Naive thymus-derived CD8-positive, alpha-beta T cell (primary cell): Measurements from ENCODE around the gene SPINK8. TPM values are rescaled to one million over a fixed set of nuclear protein-coding genes. Genes with fewer than 3 reads are reported as not detected.
"Not testable (repeated sequence)": the region's sequence is repeated elsewhere in the genome, so short reads cannot be mapped to it uniquely, and the experiment has no call there.

Experiments used
- ATAC-seq, 2 donors: fragments of 150-1000 bp; cut with Tn5 transposase in 1 of 2; sonication (Bioruptor Pico), chemical (Tn5 transposase) in 1 of 2; 1 replicate in 1 of 2; 2 replicates in 1 of 2; pipeline ENCODE4 v1.10.0; 2021; ENCODE audit warnings: mild to moderate bottlenecking in 2 of 2, moderate library complexity in 2 of 2
- POLR2A ChIA-PET: fragments of 350-600 bp; sonication (Branson Sonifier 250); formaldehyde crosslinking; loops from one replicate; lab custom pipeline; 2021; ENCODE audit warnings: antibody characterized with exemption; lab: Charles Lee
- DNase-seq, 10 donors: peaks; one replicate each; pipeline versions ENCODE4 v3.0.0 to v3.0.0-alpha.2; 2020 to 2022
- H3K27ac Mint-ChIP-seq, 10 donors: one replicate each; pipeline ENCODE4 v1.8.0; 2020 to 2022; ENCODE audit warnings: mild to moderate bottlenecking in 10 of 10, mixed read lengths in 10 of 10, moderate library complexity in 4 of 10, inconsistent platforms in 1 of 10
- H3K27me3 Mint-ChIP-seq, 5 donors: one replicate each; pipeline ENCODE4 v1.8.0; 2021 to 2022; ENCODE audit warnings: mixed read lengths in 5 of 5
- H3K36me3 Mint-ChIP-seq, 3 donors: one replicate each; pipeline ENCODE4 v1.8.0; 2020 to 2022; ENCODE audit warnings: mixed read lengths in 3 of 3, mild to moderate bottlenecking in 2 of 3, inconsistent platforms in 1 of 3
- H3K4me1 Mint-ChIP-seq, 4 donors: one replicate each; pipeline ENCODE4 v1.8.0; 2021 to 2022; ENCODE audit warnings: mixed read lengths in 4 of 4
- H3K4me3 Mint-ChIP-seq, 10 donors: one replicate each; pipeline ENCODE4 v1.8.0; 2020 to 2022; ENCODE audit warnings: mild to moderate bottlenecking in 10 of 10, mixed read lengths in 10 of 10, moderate library complexity in 6 of 10, inconsistent platforms in 1 of 10
- H3K9me3 Mint-ChIP-seq, 9 donors: one replicate each; pipeline ENCODE4 v1.8.0; 2020 to 2022; ENCODE audit warnings: mixed read lengths in 9 of 9, mild to moderate bottlenecking in 3 of 9, inconsistent platforms in 1 of 9, moderate library complexity in 1 of 9
- polyA plus RNA-seq, 3 donors: library from polyadenylated mRNA; unstranded; fragments of 300-500 nt; fragmentation: Illumina TruSeq; gene quantifications; one replicate each; pipeline ENCODE4 v1.2.3, GENCODE V29; 2021
- total RNA-seq, 8 experiments: library from RNA in 2 of 8; stranded (reverse) in 2 of 8; gene quantifications; one replicate each; pipeline ENCODE4 v1.2.3 and lab custom pipeline; 2021 to 2026

SPINK8 gene
- total and polyA plus RNA-seq, 5 experiments from 2014 or later = not detected

GRCh38 chr3:48347500-48347899, 14.0 kb upstream of the SPINK8 start:
- Mint-ChIP-seq H3K9me3 (no peaks in the 10 kb centered on the region), H3K4me3 (no peak overlapping the region), H3K27ac (no peak overlapping the region), H3K4me1 (no peaks in the 10 kb centered on the region), H3K27me3 (peaks cover 0 to 4% (median 0%) of the 10 kb centered on the region in 5 donors), H3K36me3 (no peaks in the 10 kb centered on the region)
- ATAC-seq (no peak), DNase-seq (no peak)
- POLR2A ChIA-PET = no interaction called here

DNA sequence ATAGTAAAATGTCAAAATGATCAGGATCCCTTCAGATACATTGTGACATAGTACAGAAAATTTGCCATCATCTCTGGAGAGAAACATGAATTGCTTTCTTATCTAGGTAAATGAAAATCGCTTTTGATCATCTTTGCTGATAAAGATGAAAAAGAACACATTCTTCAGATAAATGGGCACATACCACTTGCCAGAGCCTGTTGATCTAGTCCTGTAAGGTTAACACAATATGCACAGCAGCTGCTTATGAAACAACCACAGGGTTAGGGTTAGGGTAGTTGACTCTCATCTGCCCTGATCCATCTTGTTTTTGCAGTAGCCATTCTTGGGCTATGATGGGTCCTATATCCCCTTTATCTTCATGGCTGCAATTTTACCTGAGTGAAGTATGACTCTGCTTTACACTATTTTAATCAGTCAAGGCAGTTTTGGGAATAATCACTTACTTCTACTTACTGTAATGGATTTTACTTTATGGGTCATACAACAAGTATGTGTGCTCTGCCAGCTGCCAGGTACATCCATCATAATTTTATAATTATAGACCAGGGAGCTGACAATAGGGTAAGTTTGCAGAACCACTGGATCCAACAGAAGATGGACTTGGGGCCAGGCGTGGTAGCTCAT, 12.6 kb upstream of the SPINK8 start:
- H3K27ac Mint-ChIP-seq = no peak overlapping the region
- no peaks in the 10 kb centered on the region for H3K4me1 Mint-ChIP-seq
- POLR2A ChIA-PET = interaction anchor here (0.7 kb wide), 1 partner anchor 269 kb away, joined by 3 read pairs; no protein-coding TSS in a partner anchor
- no peak for ATAC-seq
- H3K36me3 Mint-ChIP-seq = no peaks in the 10 kb centered on the region
- peaks cover 0 to 3% (median 0%) of the 10 kb centered on the region in 5 donors for H3K27me3 Mint-ChIP-seq
- H3K4me3 Mint-ChIP-seq = no peak overlapping the region
- no peak for DNase-seq
- H3K9me3 Mint-ChIP-seq = no peaks in the 10 kb centered on the region

DNA sequence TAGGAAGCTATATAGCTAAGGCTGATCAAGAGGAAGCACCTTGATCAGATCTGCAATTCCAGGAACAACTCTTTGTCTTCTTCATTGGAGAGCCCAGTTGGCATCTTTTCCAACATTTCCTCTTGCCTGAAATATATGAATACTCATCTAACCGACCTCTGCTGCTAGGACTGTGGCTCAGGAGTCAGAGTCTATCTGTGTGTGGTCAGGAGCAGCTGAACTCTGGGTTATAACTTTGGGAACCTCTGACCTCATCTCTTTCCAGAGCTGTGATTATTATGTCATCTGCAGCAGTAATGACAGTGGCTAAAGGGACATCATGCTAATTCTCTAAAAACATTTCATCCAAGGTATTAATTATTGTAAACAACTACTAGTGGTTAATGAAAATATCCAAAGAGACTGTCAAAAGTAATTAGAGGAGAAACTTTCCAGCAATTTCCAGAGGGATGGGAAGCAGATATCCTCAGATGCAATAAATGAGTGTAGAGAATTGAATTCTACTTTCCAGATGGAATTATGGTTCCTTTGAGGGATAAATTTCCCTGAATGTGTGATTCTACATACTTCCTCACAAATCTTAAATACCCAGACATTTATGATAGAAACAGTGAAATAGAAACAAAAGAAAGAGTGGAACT, 11.5 kb upstream of the SPINK8 start:
- POLR2A ChIA-PET = interaction anchor here (0.6 kb wide), 1 partner anchor 323 kb away, joined by 6 read pairs; no protein-coding TSS in a partner anchor
- H3K27me3 Mint-ChIP-seq = peaks cover 0 to 3% (median 0%) of the 10 kb centered on the region in 5 donors
- H3K4me1 Mint-ChIP-seq = no peaks in the 10 kb centered on the region
- H3K9me3 Mint-ChIP-seq = no peaks in the 10 kb centered on the region
- H3K27ac Mint-ChIP-seq = no peak overlapping the region
- ATAC-seq (no peak), DNase-seq (no peak)
- H3K36me3 Mint-ChIP-seq = no peaks in the 10 kb centered on the region
- H3K4me3 Mint-ChIP-seq = no peak overlapping the region

GRCh38 chr3:48343432-48343831, 10.0 kb upstream of the SPINK8 start:
- Mint-ChIP-seq H3K27ac (no peak overlapping the region), H3K9me3 (no peaks in the 10 kb centered on the region), H3K4me1 (peaks cover 0 to 9% (median 4%) of the 10 kb centered on the region in 4 donors), H3K36me3 (no peaks in the 10 kb centered on the region), H3K27me3 (no peaks in the 10 kb centered on the region), H3K4me3 (no peak overlapping the region)
- DNase-seq (no peak), ATAC-seq (no peak)
- POLR2A ChIA-PET = no interaction called here

DNA sequence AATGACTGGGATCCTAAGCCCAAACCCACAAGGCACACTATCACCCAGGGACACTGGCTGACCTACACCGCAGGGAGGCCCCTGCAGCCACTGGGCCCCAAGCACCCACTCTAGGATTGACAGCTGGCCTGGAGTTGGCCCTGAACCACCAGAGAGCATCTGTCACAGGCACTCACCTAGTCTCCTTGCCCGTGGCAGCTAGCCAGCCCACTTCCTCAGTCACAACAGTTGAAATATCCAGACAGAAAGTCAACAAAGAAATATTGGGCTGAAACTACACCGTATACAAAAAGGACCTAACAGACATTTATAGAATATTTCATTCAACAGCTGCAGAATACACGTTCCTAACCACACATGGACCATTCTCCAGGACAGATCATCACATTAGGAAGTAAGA, 5.2 kb upstream of the SPINK8 start:
- no peak overlapping the region for H3K4me3 Mint-ChIP-seq
- ATAC-seq = no peak
- DNase-seq = no peak
- no peaks in the 10 kb centered on the region for H3K9me3 Mint-ChIP-seq
- POLR2A ChIA-PET = no interaction called here
- H3K27ac Mint-ChIP-seq = no peak overlapping the region
- H3K4me1 Mint-ChIP-seq = peaks cover 2 to 9% (median 5%) of the 10 kb centered on the region in 4 donors
- H3K27me3 Mint-ChIP-seq = peaks cover 5 to 14% (median 11%) of the 10 kb centered on the region in 5 donors
- no peaks in the 10 kb centered on the region for H3K36me3 Mint-ChIP-seq

DNA sequence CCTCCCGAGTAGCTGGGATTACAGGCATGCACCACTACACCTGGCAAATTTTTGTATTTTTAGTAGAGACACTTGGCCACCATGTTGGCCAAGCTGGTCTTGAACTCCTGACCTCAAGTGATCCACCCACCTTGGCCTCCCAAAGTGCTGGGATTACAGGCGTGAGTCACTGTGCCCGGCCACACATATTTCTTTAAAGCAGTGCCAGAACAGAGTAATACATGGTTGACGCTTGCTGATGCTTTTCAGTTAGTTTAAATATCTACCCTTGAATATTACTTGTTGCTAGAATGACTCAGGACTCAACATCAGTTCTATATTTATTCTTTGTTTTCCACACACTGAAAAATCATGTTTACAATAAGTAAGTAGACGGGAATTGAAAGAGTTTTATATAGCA, 4.1 kb upstream of the SPINK8 start:
- H3K4me3 Mint-ChIP-seq, H3K9me3 Mint-ChIP-seq, DNase-seq, H3K4me1 Mint-ChIP-seq, POLR2A ChIA-PET, ATAC-seq, H3K36me3 Mint-ChIP-seq, H3K27ac Mint-ChIP-seq: not testable (repeated sequence)
- H3K27me3 Mint-ChIP-seq = peaks cover 5 to 19% (median 14%) of the 10 kb centered on the region in 5 donors

DNA sequence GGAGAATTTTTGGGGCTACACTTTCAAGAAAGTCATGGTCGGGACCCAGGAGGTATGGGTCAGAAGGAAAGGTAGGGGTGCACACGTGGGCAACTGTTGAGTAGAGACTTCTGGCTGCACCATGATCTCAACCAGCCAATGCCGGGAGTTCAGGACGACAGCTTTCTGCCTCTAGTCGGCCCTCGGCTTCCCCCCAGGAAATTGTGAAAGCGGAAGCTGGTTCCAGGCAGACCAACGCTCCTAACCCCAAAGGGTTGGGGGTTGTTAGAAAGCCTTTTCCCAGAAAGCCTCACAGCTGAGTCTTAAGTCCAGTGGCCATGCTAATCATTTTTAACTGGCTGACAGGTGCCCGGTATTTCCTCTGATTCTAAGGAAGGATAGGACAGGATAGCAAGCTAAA, 1.8 kb upstream of the SPINK8 start:
- Mint-ChIP-seq H3K27ac (peak overlapping the region in 1 of 10 donors; percentile 21), H3K27me3 (peaks cover 6 to 23% (median 14%) of the 10 kb centered on the region in 5 donors)
- H3K4me1 Mint-ChIP-seq, ATAC-seq, H3K4me3 Mint-ChIP-seq, DNase-seq, POLR2A ChIA-PET, H3K36me3 Mint-ChIP-seq, H3K9me3 Mint-ChIP-seq: not testable (repeated sequence)

DNA sequence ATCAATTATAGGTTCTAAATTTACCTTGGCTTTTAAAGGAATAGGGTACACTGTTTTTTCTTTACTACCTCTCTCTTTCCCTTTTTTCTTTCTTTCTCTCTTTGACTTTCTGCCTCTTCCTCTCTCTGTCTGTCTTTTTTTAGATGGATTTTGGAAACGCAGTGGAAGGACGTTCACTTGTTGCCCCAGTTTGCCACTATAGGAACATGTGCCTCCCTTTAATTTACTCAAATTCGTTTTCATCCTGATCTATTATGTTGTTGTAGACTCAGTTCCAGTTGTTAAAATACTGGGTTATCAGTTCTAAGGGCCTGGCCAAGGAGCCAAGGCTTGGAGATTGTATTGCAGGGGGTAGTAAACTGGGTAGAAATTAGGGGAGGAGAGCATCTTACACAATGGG, 1.1 kb upstream of the SPINK8 start:
- ATAC-seq (no peak), DNase-seq (no peak)
- H3K27me3 Mint-ChIP-seq = peaks cover 6 to 23% (median 14%) of the 10 kb centered on the region in 5 donors
- no peaks in the 10 kb centered on the region for H3K36me3 Mint-ChIP-seq
- H3K9me3 Mint-ChIP-seq = no peaks in the 10 kb centered on the region
- H3K4me3 Mint-ChIP-seq = no peak overlapping the region
- POLR2A ChIA-PET = no interaction called here
- H3K4me1 Mint-ChIP-seq = peaks cover 2 to 9% (median 5%) of the 10 kb centered on the region in 4 donors
- H3K27ac Mint-ChIP-seq = no peak overlapping the region

- H3K4me1 Mint-ChIP-seq, DNase-seq, POLR2A ChIA-PET, H3K4me3 Mint-ChIP-seq, H3K27ac Mint-ChIP-seq, ATAC-seq, H3K9me3 Mint-ChIP-seq, H3K36me3 Mint-ChIP-seq: not testable (repeated sequence)
- peaks cover 6 to 23% (median 10%) of the 10 kb centered on the region in 5 donors for H3K27me3 Mint-ChIP-seq
Observed at GRCh38 chr3:48331706-48332435, 1.6 kb downstream of the SPINK8 start.

GRCh38 chr3:48320996-48321395, 12.5 kb downstream of the SPINK8 start:
- peaks cover 5 to 17% (median 9%) of the 10 kb centered on the region in 4 donors for H3K4me1 Mint-ChIP-seq
- peaks cover 3 to 16% (median 7%) of the 10 kb centered on the region in 9 donors for H3K9me3 Mint-ChIP-seq
- DNase-seq (peak in 6 of 10 donors; percentile 13 to 43 (median 20)), ATAC-seq (peak; percentile 84 to 95)
- H3K27me3 Mint-ChIP-seq = peaks cover 0 to 4% (median 0%) of the 10 kb centered on the region in 5 donors
- peak overlapping the region in 6 of 10 donors; percentile 10 to 39 (median 28) for H3K4me3 Mint-ChIP-seq
- peaks cover 2 to 9% (median 7%) of the 10 kb centered on the region in 3 donors for H3K36me3 Mint-ChIP-seq
- POLR2A ChIA-PET = interaction anchor here (0.7 to 0.8 kb wide), 2 partner anchors 38 to 51 kb away, joined by 3 to 4 read pairs; no protein-coding TSS in a partner anchor
- H3K27ac Mint-ChIP-seq = peak overlapping the region in 9 of 10 donors; percentile 62 to 94 (median 85)

- POLR2A ChIA-PET = no interaction called here
- peak overlapping the region in 1 of 10 donors; percentile 1 for H3K27ac Mint-ChIP-seq
Observed at GRCh38 chr3:48318713-48319468, 14.6 kb downstream of the SPINK8 start.

GRCh38 chr3:48314542-48314941, 18.9 kb downstream of the SPINK8 start:
- Mint-ChIP-seq H3K27ac (no peak overlapping the region), H3K4me1 (peaks cover 0 to 3% (median 0%) of the 10 kb centered on the region in 4 donors), H3K27me3 (peaks cover 0 to 15% (median 2%) of the 10 kb centered on the region in 5 donors), H3K4me3 (no peak overlapping the region), H3K9me3 (peaks cover 8 to 37% (median 22%) of the 10 kb centered on the region in 9 donors), H3K36me3 (peaks cover 3 to 31% (median 22%) of the 10 kb centered on the region in 3 donors)
- POLR2A ChIA-PET = interaction anchor here (0.6 kb wide), 1 partner anchor 25 kb away, joined by 3 read pairs; no protein-coding TSS in a partner anchor
- ATAC-seq (no peak), DNase-seq (no peak)

More at GRCh38 chr3:48318713-48319468, 14.6 kb downstream of the SPINK8 start:
- DNase-seq = no peak
- Mint-ChIP-seq H3K36me3 (peaks cover 3 to 26% (median 20%) of the 10 kb centered on the region in 3 donors), H3K4me1 (peaks cover 5 to 17% (median 9%) of the 10 kb centered on the region in 4 donors), H3K27me3 (peaks cover 0 to 7% (median 0%) of the 10 kb centered on the region in 5 donors), H3K9me3 (peaks cover 6 to 30% (median 17%) of the 10 kb centered on the region in 9 donors), H3K4me3 (no peak overlapping the region)
- ATAC-seq = no peak
